Neutrophil (primary cell): Measurements from ENCODE around the gene UBTD1.

Experiments used
- H3K27ac ChIP-seq: fragments of 200-600 bp; sonication (generic); 2 replicates; pipeline ENCODE4 v1.5.1; 2016; ENCODE audit warnings: mild to moderate bottlenecking, moderate library complexity
- H3K27me3 ChIP-seq: fragments of 200-600 bp; sonication (generic); 2 replicates; pipeline ENCODE4 v1.6.0; 2016; ENCODE audit warnings: mild to moderate bottlenecking
- H3K36me3 ChIP-seq: fragments of 200-600 bp; sonication (generic); 2 replicates; pipeline ENCODE4 v1.5.1; 2017
- H3K4me1 ChIP-seq, 2 experiments: fragments of 200-600 bp in 1 of 2; sonication (generic) in 1 of 2; 1 replicate in 1 of 2; 2 replicates in 1 of 2; pipeline versions ENCODE4 v1.5.1 to v1.6.1; 2013 to 2016; ENCODE audit warnings: low read depth in 1 of 2, low read length in 1 of 2, mild to moderate bottlenecking in 1 of 2, moderate library complexity in 1 of 2; ENCODE audit not compliant: control insufficient read depth in 1 of 2, insufficient read depth in 1 of 2
- H3K4me3 ChIP-seq, 2 experiments: fragments of 200-600 bp in 1 of 2; sonication (generic) in 1 of 2; 1 replicate in 1 of 2; 2 replicates in 1 of 2; pipeline ENCODE4 v1.5.1; 2013 to 2016; ENCODE audit warnings: low read depth in 1 of 2, low read length in 1 of 2, mild to moderate bottlenecking in 1 of 2, moderate library complexity in 1 of 2
- H3K9me3 ChIP-seq: fragments of 200-600 bp; sonication (generic); 2 replicates; pipeline ENCODE4 v1.5.1; 2016
- TF ChIP-seq, protein P1 (sequence below): fragments of 200-600 bp; sonication (generic); IDR thresholded peaks from 2 replicates; pipeline ENCODE4 v1.5.1; 2016; ENCODE audit warnings: antibody characterized with exemption

UBTD1 gene

DNA sequence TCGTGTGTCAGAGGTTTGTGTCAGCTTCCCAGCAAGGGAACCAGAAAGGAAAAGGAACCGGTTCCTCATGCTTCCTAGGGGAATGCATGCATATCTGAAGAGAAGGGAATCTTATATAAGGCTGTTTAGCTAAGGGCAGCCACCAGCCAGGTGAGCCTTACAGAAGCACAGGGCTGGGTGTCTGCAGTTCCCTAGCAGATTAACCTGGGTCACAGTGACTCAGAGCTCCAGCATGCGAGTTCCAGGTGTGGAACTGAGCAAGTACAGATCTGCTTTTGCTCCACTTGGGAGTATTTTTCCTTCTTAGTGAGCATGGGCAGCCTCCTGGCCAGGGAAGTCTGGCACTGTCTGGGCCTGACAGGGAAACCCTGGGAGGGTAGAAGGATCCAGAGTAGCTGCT, 72.9 kb downstream of the UBTD1 start:
- Histone ChIP-seq H3K27ac (no peak overlapping the region), H3K36me3 (peaks cover 52% of the 10 kb centered on the region), H3K4me1 (no peaks in the 10 kb centered on the region), H3K27me3 (no peaks in the 10 kb centered on the region), H3K4me3 (no peak overlapping the region), H3K9me3 (no peaks in the 10 kb centered on the region)
- TF ChIP-seq, protein P1, sequence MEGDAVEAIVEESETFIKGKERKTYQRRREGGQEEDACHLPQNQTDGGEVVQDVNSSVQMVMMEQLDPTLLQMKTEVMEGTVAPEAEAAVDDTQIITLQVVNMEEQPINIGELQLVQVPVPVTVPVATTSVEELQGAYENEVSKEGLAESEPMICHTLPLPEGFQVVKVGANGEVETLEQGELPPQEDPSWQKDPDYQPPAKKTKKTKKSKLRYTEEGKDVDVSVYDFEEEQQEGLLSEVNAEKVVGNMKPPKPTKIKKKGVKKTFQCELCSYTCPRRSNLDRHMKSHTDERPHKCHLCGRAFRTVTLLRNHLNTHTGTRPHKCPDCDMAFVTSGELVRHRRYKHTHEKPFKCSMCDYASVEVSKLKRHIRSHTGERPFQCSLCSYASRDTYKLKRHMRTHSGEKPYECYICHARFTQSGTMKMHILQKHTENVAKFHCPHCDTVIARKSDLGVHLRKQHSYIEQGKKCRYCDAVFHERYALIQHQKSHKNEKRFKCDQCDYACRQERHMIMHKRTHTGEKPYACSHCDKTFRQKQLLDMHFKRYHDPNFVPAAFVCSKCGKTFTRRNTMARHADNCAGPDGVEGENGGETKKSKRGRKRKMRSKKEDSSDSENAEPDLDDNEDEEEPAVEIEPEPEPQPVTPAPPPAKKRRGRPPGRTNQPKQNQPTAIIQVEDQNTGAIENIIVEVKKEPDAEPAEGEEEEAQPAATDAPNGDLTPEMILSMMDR: no peak

DNA sequence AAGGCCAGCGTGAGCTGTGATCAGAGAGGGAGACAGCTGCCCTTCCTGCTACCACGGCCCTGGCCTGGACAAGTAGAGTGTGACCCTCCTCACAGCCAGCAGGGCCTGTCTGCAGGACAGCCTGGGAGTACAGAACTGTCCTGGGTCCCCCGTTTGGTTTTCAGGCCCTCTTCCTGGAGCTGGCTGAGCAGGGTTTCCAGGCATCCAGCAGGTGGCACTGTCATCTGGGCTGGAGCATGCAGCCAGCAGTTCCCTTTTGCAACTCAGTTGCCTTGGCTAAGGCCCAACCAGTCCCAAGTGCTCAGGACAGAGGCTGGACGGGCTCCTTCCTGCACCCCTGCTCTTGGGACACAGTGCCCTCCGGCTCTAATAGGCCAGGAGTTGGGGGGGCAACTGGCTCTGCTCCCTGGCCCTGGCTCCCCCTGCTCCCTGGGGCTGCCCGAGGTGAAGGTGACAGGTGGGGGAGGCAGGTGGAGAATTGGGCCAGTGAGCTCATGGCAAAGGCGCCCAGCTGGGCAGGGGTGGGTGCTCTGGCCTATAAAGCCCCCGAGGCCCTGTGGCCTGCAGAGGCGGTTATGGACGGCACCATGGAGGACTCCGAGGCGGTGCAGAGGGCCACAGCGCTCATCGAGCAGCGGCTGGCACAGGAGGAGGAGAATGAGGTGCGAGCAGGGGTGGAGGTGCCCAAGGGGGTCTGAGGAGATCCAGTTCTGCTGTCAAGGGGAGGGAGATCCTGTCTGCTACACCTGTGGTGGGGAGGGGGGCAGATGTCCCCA, 73.7 kb downstream of the UBTD1 start, which contains the start of gene ANKRD2:
ANKRD2 (plus strand) TSS at position 566 of the 776 bp plus-strand sequence; CDS start at position 576, 10 bp downstream.
- TF ChIP-seq, protein P1: no peak
- no peaks in the 10 kb centered on the region for H3K4me1 ChIP-seq
- no peak within 1 kb of the TSS for H3K4me3 ChIP-seq
- no peak within 1 kb of the TSS for H3K27ac ChIP-seq
- no peaks in the 10 kb centered on the region for H3K9me3 ChIP-seq
- peaks cover 52% of the 10 kb centered on the region for H3K36me3 ChIP-seq
- H3K27me3 ChIP-seq: peaks cover 2% of the 10 kb centered on the region

DNA sequence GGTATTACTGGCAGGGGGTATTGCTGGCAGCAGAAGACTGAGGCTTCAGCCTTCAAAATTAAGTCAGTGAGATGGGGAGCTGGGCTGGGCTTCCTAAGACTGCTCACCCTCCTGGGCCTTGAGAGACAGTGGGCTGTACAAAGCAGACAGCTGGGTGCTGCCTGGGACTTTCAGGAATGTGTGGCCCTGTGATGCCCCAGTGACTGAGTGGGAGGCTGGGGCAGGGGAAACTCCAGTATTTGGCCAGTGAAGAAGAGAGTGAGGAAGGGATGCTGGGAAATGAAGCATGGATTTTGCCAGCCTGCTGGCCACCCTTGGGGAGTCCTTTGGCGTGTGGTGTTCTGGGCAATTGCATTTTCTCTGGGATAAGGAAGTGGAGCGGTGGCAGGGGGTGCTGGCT, 74.3 kb downstream of the UBTD1 start:
- Histone ChIP-seq H3K9me3 (no peaks in the 10 kb centered on the region), H3K4me3 (no peak overlapping the region), H3K36me3 (peaks cover 46% of the 10 kb centered on the region), H3K27ac (no peak overlapping the region), H3K4me1 (no peaks in the 10 kb centered on the region), H3K27me3 (peaks cover 8% of the 10 kb centered on the region)
- TF ChIP-seq, protein P1: no peak

DNA sequence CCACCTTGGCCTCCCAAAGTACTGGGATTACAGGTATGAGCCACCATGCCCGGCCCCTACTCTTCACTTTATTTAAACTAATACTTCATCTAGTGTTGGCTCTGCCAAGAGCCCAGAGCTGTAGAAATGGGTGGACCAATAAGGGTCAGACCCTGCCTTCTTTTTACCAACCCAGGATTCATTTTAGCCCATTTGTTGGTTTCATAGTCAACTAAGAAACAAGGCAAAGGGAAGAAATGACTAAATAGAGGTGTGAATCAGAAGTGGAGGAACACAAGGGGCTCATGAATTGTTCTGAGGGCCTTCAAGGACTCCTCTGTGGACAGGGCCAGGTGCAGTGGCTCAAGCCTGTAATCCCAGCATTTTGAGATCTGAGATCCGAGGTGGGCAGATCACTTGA, 74.9 kb downstream of the UBTD1 start:
- peaks cover 15% of the 10 kb centered on the region for H3K27me3 ChIP-seq
- H3K36me3 ChIP-seq: peaks cover 40% of the 10 kb centered on the region
- no peaks in the 10 kb centered on the region for H3K4me1 ChIP-seq
- no peak overlapping the region for H3K27ac ChIP-seq
- H3K9me3 ChIP-seq: no peaks in the 10 kb centered on the region
- no peak overlapping the region for H3K4me3 ChIP-seq
- TF ChIP-seq, protein P1: no peak

DNA sequence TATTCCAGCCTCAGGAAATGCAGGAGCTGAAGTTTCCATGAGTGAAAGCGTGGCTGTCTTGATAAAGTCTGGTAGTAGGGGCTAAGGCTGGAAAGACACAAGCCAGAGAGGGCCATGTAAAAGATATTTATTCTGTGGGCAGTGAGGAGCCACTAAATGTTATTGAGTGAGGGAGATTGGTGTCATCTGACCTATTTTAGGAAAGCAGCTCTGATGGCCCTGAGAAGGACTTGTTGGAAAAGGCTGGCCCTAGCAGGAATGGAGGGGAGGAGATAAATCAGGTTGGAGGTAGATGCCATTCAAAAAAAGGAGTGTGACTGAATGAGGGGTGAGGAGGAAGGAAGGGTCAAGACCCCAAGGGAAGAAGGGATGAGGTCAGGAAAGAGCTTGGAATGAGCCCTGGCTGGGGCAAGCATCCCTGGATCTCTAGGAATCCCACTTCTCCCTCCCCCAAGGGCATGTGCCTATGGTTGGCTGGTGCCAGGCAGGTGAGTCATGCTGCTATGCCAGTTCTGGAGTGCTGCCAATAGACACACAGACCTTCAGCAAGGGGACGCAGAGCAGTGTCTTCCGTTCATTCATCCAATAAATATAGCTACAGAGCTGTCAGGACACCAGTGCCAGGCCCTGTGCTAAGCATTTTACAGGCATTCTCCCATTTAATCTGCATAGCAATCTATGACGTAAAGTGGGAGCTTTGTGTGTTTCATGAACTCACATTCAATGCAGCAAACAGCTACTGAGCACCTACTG, 75.8 kb downstream of the UBTD1 start:
- Histone ChIP-seq H3K9me3 (no peaks in the 10 kb centered on the region), H3K4me1 (no peaks in the 10 kb centered on the region), H3K4me3 (no peak overlapping the region), H3K27me3 (peaks cover 15% of the 10 kb centered on the region), H3K36me3 (peaks cover 31% of the 10 kb centered on the region), H3K27ac (no peak overlapping the region)
- TF ChIP-seq, protein P1: no peak
